ENCODE measurements around the gene PPME1.

The PPME1 gene

DNA sequence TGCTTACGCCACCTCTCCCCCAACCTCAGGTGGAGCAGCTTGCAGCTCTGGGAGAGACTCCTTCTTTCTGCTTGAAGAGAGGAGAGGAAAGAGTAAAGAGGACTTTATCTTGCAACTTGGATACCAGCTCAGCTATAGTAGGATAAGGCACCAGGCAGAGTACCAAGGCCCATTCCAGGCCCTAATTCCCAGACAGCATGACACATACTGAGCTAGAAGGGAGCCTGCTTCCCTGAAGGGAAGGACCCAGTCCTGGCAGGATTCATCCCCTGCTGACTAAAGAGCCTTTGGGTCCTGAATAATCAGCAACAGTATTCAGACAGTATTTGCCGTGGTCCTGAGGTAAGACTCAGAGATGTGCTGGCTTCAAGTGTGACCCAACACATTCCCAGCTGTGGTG lies 41.4 kb downstream of the PPME1 start:
- H3K36me3 ChIP-seq (ENCODE audit: insufficient read depth, low read length) = peaks cover 35% of the 10 kb centered on the region
- no peak overlapping the region for H3K4me3 ChIP-seq (ENCODE audit: low read depth, low read length, poor library complexity, severe bottlenecking)
- no peaks in the 10 kb centered on the region for H3K27me3 ChIP-seq (ENCODE audit: insufficient read depth, low read length)
- H3K4me2 ChIP-seq (ENCODE audit: low read length) = no peak overlapping the region
- H3K4me1 ChIP-seq (ENCODE audit: insufficient read depth, low read length, severe bottlenecking) = no peaks in the 10 kb centered on the region
- TF ChIP-seq, protein P1, sequence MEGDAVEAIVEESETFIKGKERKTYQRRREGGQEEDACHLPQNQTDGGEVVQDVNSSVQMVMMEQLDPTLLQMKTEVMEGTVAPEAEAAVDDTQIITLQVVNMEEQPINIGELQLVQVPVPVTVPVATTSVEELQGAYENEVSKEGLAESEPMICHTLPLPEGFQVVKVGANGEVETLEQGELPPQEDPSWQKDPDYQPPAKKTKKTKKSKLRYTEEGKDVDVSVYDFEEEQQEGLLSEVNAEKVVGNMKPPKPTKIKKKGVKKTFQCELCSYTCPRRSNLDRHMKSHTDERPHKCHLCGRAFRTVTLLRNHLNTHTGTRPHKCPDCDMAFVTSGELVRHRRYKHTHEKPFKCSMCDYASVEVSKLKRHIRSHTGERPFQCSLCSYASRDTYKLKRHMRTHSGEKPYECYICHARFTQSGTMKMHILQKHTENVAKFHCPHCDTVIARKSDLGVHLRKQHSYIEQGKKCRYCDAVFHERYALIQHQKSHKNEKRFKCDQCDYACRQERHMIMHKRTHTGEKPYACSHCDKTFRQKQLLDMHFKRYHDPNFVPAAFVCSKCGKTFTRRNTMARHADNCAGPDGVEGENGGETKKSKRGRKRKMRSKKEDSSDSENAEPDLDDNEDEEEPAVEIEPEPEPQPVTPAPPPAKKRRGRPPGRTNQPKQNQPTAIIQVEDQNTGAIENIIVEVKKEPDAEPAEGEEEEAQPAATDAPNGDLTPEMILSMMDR (IDR thresholded peaks at IDR 0.05; ENCODE audit: low read length) = no peak
- no peak for TF ChIP-seq EZH2 (IDR thresholded peaks at IDR 0.05; ENCODE audit: borderline replicate concordance, low read length)
- H3F3A ChIP-seq (ENCODE audit: insufficient read depth, low read length) = no peaks in the 10 kb centered on the region
- no peak overlapping the region for H3K27ac ChIP-seq (ENCODE audit: low read depth, low read length, poor library complexity, severe bottlenecking)
- H4K20me1 ChIP-seq (ENCODE audit: insufficient read depth, low read length) = no peaks in the 10 kb centered on the region
- no peak overlapping the region for H3K9ac ChIP-seq (ENCODE audit: low read length)
- no peak overlapping the region for H2AFZ ChIP-seq (ENCODE audit: low read length)
- H3K9me3 ChIP-seq (ENCODE audit: low read length) = 0 out of 2 replicates have a peak, but pooled peaks cover 4% of the 10 kb centered on the region
- no peaks in the 10 kb centered on the region for H3K79me2 ChIP-seq (ENCODE audit: insufficient read depth, low read length)
- no peaks in the 10 kb centered on the region for H3K9me2 ChIP-seq (ENCODE audit: low read depth, low read length)

DNA sequence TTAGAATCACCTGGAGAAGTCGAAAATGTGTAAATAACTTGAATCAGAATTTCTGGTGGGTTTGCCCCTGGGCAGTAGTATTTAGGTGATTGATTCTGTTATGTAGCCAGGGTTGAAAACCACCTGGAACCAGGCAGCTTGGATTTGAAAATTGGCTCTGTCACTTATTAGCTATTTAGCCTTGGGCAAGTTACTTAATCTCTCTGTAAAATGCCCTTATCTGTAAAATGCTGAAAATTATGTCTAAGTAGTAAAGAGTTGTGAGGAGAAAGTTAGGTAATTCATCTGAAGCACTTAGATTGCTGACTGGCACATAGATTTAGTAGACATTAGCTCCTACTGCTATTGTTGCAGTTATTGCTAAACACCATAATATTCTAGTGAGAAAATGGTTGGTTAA lies 49.3 kb downstream of the PPME1 start:
- Histone ChIP-seq H3K79me2 (ENCODE audit: insufficient read depth, low read length) (no peaks in the 10 kb centered on the region), H2AFZ (ENCODE audit: low read length) (no peak overlapping the region), H3K9me2 (ENCODE audit: low read depth, low read length) (no peaks in the 10 kb centered on the region), H3K27me3 (ENCODE audit: insufficient read depth, low read length) (no peaks in the 10 kb centered on the region), H3K27ac (ENCODE audit: low read depth, low read length, poor library complexity, severe bottlenecking) (no peak overlapping the region), H3K36me3 (ENCODE audit: insufficient read depth, low read length) (peaks cover 6% of the 10 kb centered on the region; the same call in 1 of the 2 replicates), H3K9me3 (ENCODE audit: low read length) (0 out of 2 replicates have a peak, but pooled peaks cover under 1% of the 10 kb centered on the region), H3F3A (ENCODE audit: insufficient read depth, low read length) (no peaks in the 10 kb centered on the region), H4K20me1 (ENCODE audit: insufficient read depth, low read length) (no peaks in the 10 kb centered on the region), H3K4me3 (ENCODE audit: low read depth, low read length, poor library complexity, severe bottlenecking) (no peak overlapping the region), H3K4me2 (ENCODE audit: low read length) (no peak overlapping the region), H3K9ac (ENCODE audit: low read length) (no peak overlapping the region), H3K4me1 (ENCODE audit: insufficient read depth, low read length, severe bottlenecking) (no peaks in the 10 kb centered on the region)
- TF ChIP-seq, protein P1 (IDR thresholded peaks at IDR 0.05; ENCODE audit: low read length) = no peak
- no peak for TF ChIP-seq EZH2 (IDR thresholded peaks at IDR 0.05; ENCODE audit: borderline replicate concordance, low read length)

DNA sequence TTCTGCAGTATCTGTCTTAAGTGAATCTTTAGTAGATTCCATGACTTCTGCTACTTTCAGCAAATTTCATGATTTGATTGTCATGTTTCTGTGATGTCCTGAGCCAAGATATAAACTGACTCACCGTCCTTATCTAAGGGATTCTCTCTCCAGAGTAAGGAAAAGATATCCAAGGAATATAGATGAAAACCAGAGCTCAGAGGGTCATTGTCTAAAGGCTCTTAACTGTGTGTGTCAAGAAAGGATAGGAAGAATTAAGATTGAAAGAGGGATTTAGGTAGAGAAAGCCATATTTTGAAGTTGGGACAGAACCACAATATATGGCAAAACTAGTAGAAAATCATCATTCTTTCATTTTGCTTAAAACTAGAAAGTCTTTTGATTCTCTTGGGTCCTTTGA lies 50.7 kb downstream of the PPME1 start:
- Histone ChIP-seq H3K79me2 (ENCODE audit: insufficient read depth, low read length) (no peaks in the 10 kb centered on the region), H3K9me3 (ENCODE audit: low read length) (no peaks in the 10 kb centered on the region), H3K4me1 (ENCODE audit: insufficient read depth, low read length, severe bottlenecking) (no peaks in the 10 kb centered on the region), H2AFZ (ENCODE audit: low read length) (no peak overlapping the region), H4K20me1 (ENCODE audit: insufficient read depth, low read length) (no peaks in the 10 kb centered on the region), H3K9me2 (ENCODE audit: low read depth, low read length) (no peaks in the 10 kb centered on the region), H3K4me2 (ENCODE audit: low read length) (no peak overlapping the region), H3K4me3 (ENCODE audit: low read depth, low read length, poor library complexity, severe bottlenecking) (no peak overlapping the region), H3F3A (ENCODE audit: insufficient read depth, low read length) (no peaks in the 10 kb centered on the region), H3K36me3 (ENCODE audit: insufficient read depth, low read length) (peaks cover 9% of the 10 kb centered on the region; the same call in 1 of the 2 replicates), H3K27me3 (ENCODE audit: insufficient read depth, low read length) (no peaks in the 10 kb centered on the region), H3K27ac (ENCODE audit: low read depth, low read length, poor library complexity, severe bottlenecking) (no peak overlapping the region), H3K9ac (ENCODE audit: low read length) (no peak overlapping the region)
- no peak for TF ChIP-seq EZH2 (IDR thresholded peaks at IDR 0.05; ENCODE audit: borderline replicate concordance, low read length)
- TF ChIP-seq, protein P1 (IDR thresholded peaks at IDR 0.05; ENCODE audit: low read length) = no peak
